A549 (cell line): ENCODE measurements around the gene AUTS2. TPM values are rescaled to one million over a fixed set of nuclear protein-coding genes. Genes with fewer than 3 reads are reported as not detected.
"Not testable (repeated sequence)": the region's sequence is repeated elsewhere in the genome, so short reads cannot be mapped to it uniquely, and the experiment has no call there.

Source experiments
- ATAC-seq, 2 experiments: fragments of 200-7000 bp in 1 of 2; fragments of >200 bp in 1 of 2; cut with Nextera tagmentation in 1 of 2; cut with Tn5 transposase in 1 of 2; 3 replicates each; pipeline versions ENCODE4 v1.8.0 to v1.9.1; 2018 to 2020; ENCODE audit warnings: mild to moderate bottlenecking in 1 of 2, moderate library complexity in 1 of 2
- CTCF ChIA-PET: fragments of 300-600 bp; sonication (Branson Sonifier 250); formaldehyde crosslinking; extraction: SDS; loops from one replicate; lab custom pipeline; 2021; ENCODE audit warnings: antibody characterized with exemption, inconsistent platforms; lab: Yijun Ruan, JAX
- POLR2A ChIA-PET: fragments of 350-600 bp; formaldehyde crosslinking; extraction: SDS; loops from one replicate; lab custom pipeline; 2021; ENCODE audit warnings: antibody characterized with exemption, inconsistent platforms; lab: Yijun Ruan, JAX
- DNase-seq, 2 experiments: peaks; one replicate each; pipeline versions ENCODE4 v3.0.0 to v3.0.0-alpha.2; 2011 to 2016; ENCODE audit warnings: low read depth in 1 of 2, low spot score in 1 of 2
- FAIRE-seq: peaks from 2 replicates; lab custom pipeline; 2011; peaks lifted over from hg19 to GRCh38; lab: Jason Lieb, UNC
- H3K27ac ChIP-seq, 2 experiments: fragments of >200 bp; sonication (Bioruptor Twin); formaldehyde crosslinking; 3 replicates each; pipeline ENCODE4 v1.5.1; 2016 to 2017
- H3K4me1 ChIP-seq: fragments of >200 bp; sonication (Bioruptor Twin); formaldehyde crosslinking; 3 replicates; pipeline ENCODE4 v1.6.1; 2016
- H3K4me2 ChIP-seq: fragments of >200 bp; sonication (Bioruptor Twin); formaldehyde crosslinking; 3 replicates; pipeline ENCODE4 v1.6.1; 2016
- H3K4me3 ChIP-seq: fragments of >200 bp; sonication (Bioruptor Twin); formaldehyde crosslinking; 3 replicates; pipeline ENCODE4 v1.5.1; 2016
- H3K9me3 ChIP-seq: fragments of >200 bp; sonication (Bioruptor Twin); formaldehyde crosslinking; 3 replicates; pipeline ENCODE4 v1.6.1; 2016
- ATOH8 ChIP-seq: fragments of 250-450 bp; sonication (Bioruptor Pico); IDR thresholded peaks from 2 replicates; pipeline ENCODE4 v1.5.0; 2020; ENCODE audit warnings: low read depth, mild to moderate bottlenecking, moderate library complexity
- BHLHE40 ChIP-seq: IDR thresholded peaks from 2 replicates; pipeline ENCODE4 v1.6.1; 2012; ENCODE audit warnings: low read depth, low read length, inconsistent platforms
- CBX2 ChIP-seq: fragments of 200-600 bp; sonication (generic); IDR thresholded peaks from 2 replicates; pipeline ENCODE4 v1.6.1; 2016; ENCODE audit warnings: low read depth, mild to moderate bottlenecking, borderline replicate concordance
- CBX8 ChIP-seq: fragments of 200-600 bp; sonication (generic); IDR thresholded peaks from 2 replicates; pipeline ENCODE4 v1.6.1; 2016
- CHD2 ChIP-seq: fragments of 150-350 bp; IDR thresholded peaks from 2 replicates; pipeline ENCODE4 v1.6.1; 2014; ENCODE audit warnings: low read length; ENCODE audit not compliant: partially characterized antibody
- EHF ChIP-seq: fragments of 250-450 bp; sonication (Bioruptor Pico); IDR thresholded peaks from 2 replicates; pipeline ENCODE4 v1.5.0; 2020; ENCODE audit warnings: mild to moderate bottlenecking
- ELK1 ChIP-seq: fragments of 150-350 bp; IDR thresholded peaks from 2 replicates; pipeline ENCODE4 v1.6.1; 2014; ENCODE audit warnings: low read depth, mild to moderate bottlenecking, low read length
- EP300 ChIP-seq, 2 experiments: fragments of >200 bp; sonication (Bioruptor Twin); formaldehyde crosslinking; IDR thresholded peaks; 2 replicates in 1 of 2; 3 replicates in 1 of 2; pipeline ENCODE4 v1.6.1; 2016 to 2017
- ESRRA ChIP-seq: fragments of 150-350 bp; IDR thresholded peaks from 2 replicates; pipeline ENCODE4 v1.6.1; 2014; ENCODE audit warnings: mild to moderate bottlenecking, low read length, borderline replicate concordance
- FOSL2 ChIP-seq, 2 experiments: fragments of 450-650 bp in 1 of 2; fragments of >200 bp in 1 of 2; sonication (Bioruptor Twin) in 1 of 2; formaldehyde crosslinking; IDR thresholded peaks; 2 replicates each; pipeline versions ENCODE4 v1.5.0 to v1.6.1; 2016 to 2020; ENCODE audit warnings: mild to moderate bottlenecking in 1 of 2, moderate library complexity in 1 of 2
- FOXS1 ChIP-seq: fragments of 250-450 bp; sonication (Bioruptor Pico); IDR thresholded peaks from 2 replicates; pipeline ENCODE4 v1.5.0; 2020; ENCODE audit warnings: mild to moderate bottlenecking, moderate library complexity
- GATA3 ChIP-seq: IDR thresholded peaks from 2 replicates; pipeline ENCODE4 v1.6.1; 2012; ENCODE audit warnings: borderline replicate concordance
- HMGXB4 ChIP-seq: fragments of 250-450 bp; sonication (Bioruptor Pico); IDR thresholded peaks from 2 replicates; pipeline ENCODE4 v1.5.0; 2021; ENCODE audit warnings: mild to moderate bottlenecking, moderate library complexity, borderline replicate concordance
- HOXB13 ChIP-seq: fragments of 250-450 bp; sonication (Bioruptor Pico); IDR thresholded peaks from 2 replicates; pipeline ENCODE4 v1.5.0; 2020; ENCODE audit warnings: low read depth, mild to moderate bottlenecking, moderate library complexity
- JUNB ChIP-seq: fragments of >200 bp; sonication (Bioruptor Twin); formaldehyde crosslinking; IDR thresholded peaks from 2 replicates; pipeline ENCODE4 v1.6.1; 2016
- MAFK ChIP-seq: fragments of 450-650 bp; IDR thresholded peaks from 2 replicates; pipeline ENCODE4 v1.6.1; 2014; ENCODE audit not compliant: partially characterized antibody
- MYC ChIP-seq: IDR thresholded peaks from 2 replicates; pipeline ENCODE4 v1.6.1; 2012; ENCODE audit warnings: mild to moderate bottlenecking, inconsistent platforms, low read length, improper control_type of control experiment, borderline replicate concordance
- NR3C1 ChIP-seq: fragments of >200 bp; sonication (Bioruptor Twin); formaldehyde crosslinking; IDR thresholded peaks from 3 replicates; pipeline ENCODE4 v1.6.1; 2017
- PHF8 ChIP-seq: fragments of 200-600 bp; sonication (generic); IDR thresholded peaks from 2 replicates; pipeline ENCODE4 v1.6.1; 2016; ENCODE audit warnings: low read depth, mild to moderate bottlenecking, antibody characterized with exemption, moderate library complexity, borderline replicate concordance
- RARB ChIP-seq: fragments of 250-450 bp; sonication (Bioruptor Pico); IDR thresholded peaks from 2 replicates; pipeline ENCODE4 v1.8.0; 2021; ENCODE audit warnings: mild to moderate bottlenecking, moderate library complexity
- REST ChIP-seq: fragments of 200-600 bp; sonication (generic); IDR thresholded peaks from 2 replicates; pipeline ENCODE4 v1.6.1; 2016; ENCODE audit warnings: antibody characterized with exemption, mild to moderate bottlenecking, moderate library complexity
- RFX5 ChIP-seq: fragments of 450-650 bp; IDR thresholded peaks from 2 replicates; pipeline ENCODE4 v1.7.1; 2014; ENCODE audit warnings: antibody characterized with exemption, mild to moderate bottlenecking, moderate library complexity
- RNF2 ChIP-seq: fragments of 200-600 bp; sonication (generic); IDR thresholded peaks from 2 replicates; pipeline ENCODE4 v1.6.1; 2016; ENCODE audit warnings: low read depth, mild to moderate bottlenecking, antibody characterized with exemption, moderate library complexity, borderline replicate concordance
- SREBF2 ChIP-seq: fragments of 450-650 bp; IDR thresholded peaks from 2 replicates; pipeline ENCODE4 v1.6.1; 2014; ENCODE audit warnings: mild to moderate bottlenecking, moderate library complexity
- ZC3H11A ChIP-seq: fragments of 450-650 bp; IDR thresholded peaks from 2 replicates; pipeline ENCODE4 v1.6.1; 2014; ENCODE audit warnings: antibody characterized with exemption, mild to moderate bottlenecking
- ZNF302 ChIP-seq: fragments of 250-450 bp; sonication (Bioruptor Pico); IDR thresholded peaks from 2 replicates; pipeline ENCODE4 v1.9.0; 2021; ENCODE audit warnings: inconsistent platforms, mild to moderate bottlenecking, moderate library complexity
- WGBS: methylation state at CpG from one replicate; pipeline ENCODE4 v1.1.6; 2017; ENCODE audit errors: missing lambda C conversion rate; 5-methylcytosine and 5-hydroxymethylcytosine counted together
- polyA plus RNA-seq, 4 experiments: library from polyadenylated mRNA; depleted of rRNA in 3 of 4; stranded (reverse); fragments of >200 nt; fragmentation: RNase III in 1 of 4; extraction: RNeasy Plus Mini Kit Qiagen cat#74134 plus additional on column Dnase treatment in 1 of 4; gene quantifications; 2 replicates in 3 of 4; 3 replicates in 1 of 4; pipeline ENCODE4 v1.2.3, GENCODE V29; 2011 to 2017

Gene AUTS2
- polyA plus RNA-seq, 2 of the 4 experiments (the other 2 are of a cell fraction): 1.6 to 3.6 TPM

- TF ChIP-seq FOXS1 (CRISPR knock-in tag) (no peak), NR3C1 (no peak), EP300 (IDR thresholded peaks at IDR 0.05) (no peak), RNF2 (no peak), CBX2 (no peak), ESRRA (no peak), MYC (no peak), FOSL2 (IDR thresholded peaks at IDR 0.05) (no peak), FOSL2 (CRISPR knock-in tag; IDR thresholded peaks at IDR 0.05) (no peak), GATA3 (no peak)
Measured at GRCh38 chr7:70727861-70728260, 1129.6 kb downstream of the AUTS2 start (continued).

- DNase-seq (no peak), FAIRE-seq (no peak), ATAC-seq (no peak)
- no peaks in the 10 kb centered on the region for H3K4me1 ChIP-seq
- no peaks in the 10 kb centered on the region for H3K9me3 ChIP-seq
- WGBS: 41% methylated on average over 13 of the region's 13 CpGs
- ChIA-PET CTCF (interaction anchor here (1.1 kb wide), 2 partner anchors 11 to 1764 kb away, joined by 3 read pairs; no protein-coding TSS in a partner anchor), POLR2A (no interaction called here)
- no peak overlapping the region for H3K4me3 ChIP-seq
- TF ChIP-seq PHF8: no peak
- TF ChIP-seq ZNF302: no peak
- TF ChIP-seq REST: no peak
- TF ChIP-seq RFX5: no peak
- no peak for TF ChIP-seq CHD2
- TF ChIP-seq EHF: no peak
- TF ChIP-seq HMGXB4 (CRISPR knock-in tag): no peak
- no peak for TF ChIP-seq JUNB
- TF ChIP-seq ZC3H11A: no peak
- no peak for TF ChIP-seq SREBF2
- no peak for TF ChIP-seq ATOH8 (CRISPR knock-in tag)
- no peak for TF ChIP-seq HOXB13 (CRISPR knock-in tag)
- no peak for TF ChIP-seq MYC
- TF ChIP-seq CBX8: no peak
- no peak for TF ChIP-seq MAFK
- no peak for TF ChIP-seq CBX2
- TF ChIP-seq ELK1: no peak
- no peak for TF ChIP-seq RARB
- TF ChIP-seq NR3C1: no peak
- no peak for TF ChIP-seq BHLHE40
- H3K4me2 ChIP-seq: no peak overlapping the region
- no peak overlapping the region for H3K27ac ChIP-seq
Measured at GRCh38 chr7:70728872-70729552, 1130.7 kb downstream of the AUTS2 start.

GRCh38 chr7:70729553-70730157 is 1131.4 kb downstream of the AUTS2 start:
- POLR2A ChIA-PET, H3K4me2 ChIP-seq, H3K9me3 ChIP-seq, H3K4me1 ChIP-seq, DNase-seq, FAIRE-seq, H3K4me3 ChIP-seq, H3K27ac ChIP-seq, ATAC-seq: not testable (repeated sequence)
- CTCF ChIA-PET: interaction anchor here (1.1 kb wide), 2 partner anchors 11 to 1763 kb away, joined by 3 read pairs; no protein-coding TSS in a partner anchor
- WGBS: 68% methylated on average over 13 of the region's 13 CpGs
